Neuronal stem cell (in vitro differentiated cells): ENCODE data around the gene SAP30L.
A peak's percentile ranks its signal among the peaks of the same experiment; 100 is the strongest.

Experiments
- DNase-seq: peaks from one replicate; pipeline ENCODE4 v3.0.0-alpha.2; 2013; ENCODE audit warnings: low spot score
- H2AFZ ChIP-seq: one replicate; pipeline ENCODE4 v1.6.1; 2013; ENCODE audit warnings: mild to moderate bottlenecking, low read length, inconsistent platforms
- H2AK5ac ChIP-seq: 2 replicates; pipeline ENCODE4 v1.6.1; 2013; ENCODE audit warnings: low read depth, mild to moderate bottlenecking, inconsistent platforms, low read length, moderate library complexity, mixed read lengths
- H2BK120ac ChIP-seq: 2 replicates; pipeline ENCODE4 v1.6.1; 2013; ENCODE audit warnings: low read depth, mild to moderate bottlenecking, inconsistent platforms, low read length, moderate library complexity, mixed read lengths
- H2BK12ac ChIP-seq: one replicate; pipeline ENCODE4 v1.6.1; 2013; ENCODE audit warnings: low read length, inconsistent platforms
- H2BK15ac ChIP-seq: 2 replicates; pipeline ENCODE4 v1.6.1; 2013; ENCODE audit warnings: mild to moderate bottlenecking, low read length, inconsistent platforms, mixed read lengths
- H2BK5ac ChIP-seq: one replicate; pipeline ENCODE4 v1.6.1; 2013; ENCODE audit warnings: inconsistent platforms, mild to moderate bottlenecking, low read length, moderate library complexity
- H3K14ac ChIP-seq: one replicate; pipeline ENCODE4 v1.6.1; 2013; ENCODE audit warnings: low read length, inconsistent platforms
- H3K18ac ChIP-seq: 2 replicates; pipeline ENCODE4 v1.6.1; 2013; ENCODE audit warnings: low read length, inconsistent platforms
- H3K23ac ChIP-seq: 2 replicates; pipeline ENCODE4 v1.6.1; 2013; ENCODE audit warnings: low read depth, mild to moderate bottlenecking, mixed read lengths, low read length, inconsistent platforms; ENCODE audit not compliant: poor library complexity
- H3K27ac ChIP-seq: replicated peaks from 3 replicates; pipeline ENCODE4 v1.5.1; 2013; ENCODE audit warnings: low read length, inconsistent platforms
- H3K27me3 ChIP-seq, 3 experiments: 2 replicates each; pipeline ENCODE4 v1.6.1; 2013; ENCODE audit warnings: low read length in 3 of 3, mild to moderate bottlenecking in 2 of 3, inconsistent platforms in 1 of 3, low read depth in 1 of 3, mixed read lengths in 1 of 3, moderate library complexity in 1 of 3; ENCODE audit not compliant: control insufficient read depth in 3 of 3, insufficient read depth in 3 of 3
- H3K36me3 ChIP-seq, 2 donors: replicated peaks in 1 of 2; 2 replicates each; pipeline ENCODE4 v1.6.1; 2013; ENCODE audit warnings: low read length in 2 of 2; ENCODE audit not compliant: control insufficient read depth in 2 of 2, insufficient read depth in 2 of 2
- H3K4ac ChIP-seq: 2 replicates; pipeline ENCODE4 v1.6.1; 2013; ENCODE audit warnings: inconsistent platforms, mild to moderate bottlenecking, low read length, moderate library complexity
- H3K4me1 ChIP-seq, 2 donors: 1 replicate in 1 of 2; 2 replicates in 1 of 2; pipeline ENCODE4 v1.6.1; 2013; ENCODE audit warnings: low read length in 2 of 2, low read depth in 1 of 2; ENCODE audit not compliant: control insufficient read depth in 2 of 2, insufficient read depth in 1 of 2
- H3K4me2 ChIP-seq: one replicate; pipeline ENCODE4 v1.6.1; 2013; ENCODE audit warnings: mild to moderate bottlenecking, low read length, inconsistent platforms; ENCODE audit not compliant: insufficient read depth, poor library complexity, severe bottlenecking
- H3K4me3 ChIP-seq, 2 donors: 2 replicates each; pipeline ENCODE4 v1.5.1; 2013; ENCODE audit warnings: low read length in 2 of 2, mild to moderate bottlenecking in 2 of 2, inconsistent platforms in 1 of 2, moderate library complexity in 1 of 2
- H3K79me1 ChIP-seq: one replicate; pipeline ENCODE4 v1.6.1; 2013; ENCODE audit warnings: low read depth, mild to moderate bottlenecking, inconsistent platforms, low read length, moderate library complexity
- H3K9ac ChIP-seq: one replicate; pipeline ENCODE4 v1.6.1; 2013; ENCODE audit warnings: mild to moderate bottlenecking, low read depth, low read length, inconsistent platforms; ENCODE audit not compliant: poor library complexity
- H3K9me3 ChIP-seq, 2 donors: replicated peaks in 1 of 2; 2 replicates each; pipeline versions ENCODE3 to v1.6.1; 2013; ENCODE audit warnings: low read length in 2 of 2, mild to moderate bottlenecking in 2 of 2, inconsistent platforms in 1 of 2, low read depth in 1 of 2, mixed read lengths in 1 of 2, moderate library complexity in 1 of 2; ENCODE audit not compliant: control insufficient read depth in 2 of 2, insufficient read depth in 1 of 2
- H4K8ac ChIP-seq: one replicate; pipeline ENCODE4 v1.6.1; 2013; ENCODE audit warnings: low read depth, mild to moderate bottlenecking, inconsistent platforms, low read length, moderate library complexity
- H4K91ac ChIP-seq: one replicate; pipeline ENCODE4 v1.6.1; 2013; ENCODE audit warnings: low read length, low read depth, mild to moderate bottlenecking, inconsistent platforms; ENCODE audit not compliant: poor library complexity
- WGBS, 2 donors: extraction: QIAGEN DNeasy Blood & Tissue Kit; methylation state at CpG; one replicate each; pipeline ENCODE4 v1.1.7; 2013; ENCODE audit warnings: missing lambda C conversion rate in 2 of 2, mixed read lengths in 1 of 2; ENCODE audit not compliant: insufficient read length in 2 of 2, insufficient replicate concordance in 1 of 2; ENCODE audit errors: extremely low coverage in 2 of 2; 5-methylcytosine and 5-hydroxymethylcytosine counted together

SAP30L gene

DNA sequence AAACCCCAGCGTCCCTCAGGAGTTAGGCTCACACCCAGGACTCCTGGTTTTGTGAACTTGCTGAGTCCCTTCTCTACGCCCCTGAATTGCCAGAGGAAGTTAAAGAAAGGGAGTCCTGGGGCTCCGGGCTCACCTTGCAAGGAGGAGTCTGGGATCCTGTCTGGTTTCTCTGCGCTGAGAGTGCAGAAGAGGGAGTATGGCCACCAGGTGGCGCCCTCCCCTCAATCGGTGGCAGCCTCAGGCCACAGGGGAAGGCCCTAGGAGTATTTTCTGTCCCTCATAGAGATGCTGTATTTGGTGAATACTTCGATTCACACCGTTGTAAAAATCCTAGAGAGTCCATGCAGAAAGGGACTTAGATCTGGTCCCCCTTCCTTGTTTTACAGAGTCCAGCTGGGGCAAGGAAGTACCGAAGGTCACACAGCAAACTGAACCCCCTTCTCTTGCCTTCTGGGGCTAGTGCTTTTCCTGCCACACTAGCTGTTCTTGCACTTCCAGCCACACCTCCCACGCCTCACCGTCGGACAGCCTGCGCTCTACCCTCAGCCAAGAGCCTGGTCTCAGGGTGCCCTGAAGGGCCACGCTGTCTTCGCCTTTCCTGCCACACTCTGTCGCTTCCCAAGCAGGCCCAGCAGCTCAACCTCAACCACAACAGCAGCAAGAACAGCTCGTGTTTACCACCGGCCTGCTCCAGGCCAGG is 22.0 kb downstream of the SAP30L start:
- no peak overlapping the region for H3K18ac ChIP-seq
- peak overlapping the region; percentile 10 for H3K9ac ChIP-seq
- H3K27me3 ChIP-seq = peaks cover 7 to 72% (median 45%) of the 10 kb centered on the region in 3 experiments
- H4K8ac ChIP-seq = no peak overlapping the region
- no peak overlapping the region for H4K91ac ChIP-seq
- H3K14ac ChIP-seq = peak overlapping the region; percentile 41
- H3K79me1 ChIP-seq = no peaks in the 10 kb centered on the region
- no peak overlapping the region for H2BK120ac ChIP-seq
- H3K9me3 ChIP-seq = peaks cover 0 to 2% of the 10 kb centered on the region in 2 donors
- WGBS, 2 donors = no CpG with 5 or more reads among the region's 18 CpGs
- DNase-seq = no peak
- no peak overlapping the region for H2BK12ac ChIP-seq
- H3K27ac ChIP-seq = no peak overlapping the region
- H3K4ac ChIP-seq = no peak overlapping the region
- H3K4me1 ChIP-seq = peaks cover 0 to 1% of the 10 kb centered on the region in 2 donors
- peak overlapping the region; percentile 52 for H2AFZ ChIP-seq
- no peaks in the 10 kb centered on the region for H3K36me3 ChIP-seq
- H3K4me3 ChIP-seq = no peak overlapping the region
- peak overlapping the region; percentile 72 for H2AK5ac ChIP-seq
- H2BK5ac ChIP-seq = no peak overlapping the region
- H3K4me2 ChIP-seq = no peak overlapping the region
- H2BK15ac ChIP-seq = peak overlapping the region; percentile 30
- H3K23ac ChIP-seq = peak overlapping the region; percentile 61

DNA sequence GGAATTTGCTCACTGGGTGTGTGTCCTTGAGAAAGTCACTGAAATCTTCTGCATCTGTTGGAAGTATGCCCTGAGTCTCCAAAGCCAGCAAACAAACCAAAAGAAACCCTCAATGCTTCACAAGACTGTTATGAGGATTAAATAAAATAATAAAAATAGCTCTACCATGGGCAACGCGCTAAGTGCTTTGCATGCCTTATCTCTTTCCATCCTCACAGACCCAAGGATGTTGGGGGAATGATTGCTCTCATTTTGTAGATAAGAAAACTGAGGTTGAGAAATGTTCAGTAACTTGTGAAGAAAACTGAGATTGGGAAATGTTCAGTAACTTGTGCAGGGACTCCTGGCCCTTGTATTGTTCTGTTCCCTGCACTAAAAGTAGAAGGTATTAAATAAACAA is 24.3 kb downstream of the SAP30L start:
- H3K27me3 ChIP-seq = peaks cover 27 to 93% (median 68%) of the 10 kb centered on the region in 3 experiments
- H3K27ac ChIP-seq = no peak overlapping the region
- no peak for DNase-seq
- H3K4ac ChIP-seq = no peak overlapping the region
- peaks cover 1 to 3% of the 10 kb centered on the region in 2 donors for H3K4me1 ChIP-seq
- no peak overlapping the region for H3K23ac ChIP-seq
- H3K9me3 ChIP-seq = peaks cover 0 to 2% of the 10 kb centered on the region in 2 donors
- H2BK120ac ChIP-seq = no peak overlapping the region
- H2AK5ac ChIP-seq = no peak overlapping the region
- H3K14ac ChIP-seq = no peak overlapping the region
- no peak overlapping the region for H3K9ac ChIP-seq
- H3K79me1 ChIP-seq = no peaks in the 10 kb centered on the region
- H2AFZ ChIP-seq = no peak overlapping the region
- no peak overlapping the region for H3K18ac ChIP-seq
- H3K36me3 ChIP-seq = no peaks in the 10 kb centered on the region
- H2BK12ac ChIP-seq = no peak overlapping the region
- H3K4me2 ChIP-seq = no peak overlapping the region
- no peak overlapping the region for H2BK5ac ChIP-seq
- no peak overlapping the region for H3K4me3 ChIP-seq
- H4K8ac ChIP-seq = no peak overlapping the region
- WGBS, 2 donors = no CpG with 5 or more reads among the region's 2 CpGs
- H2BK15ac ChIP-seq = no peak overlapping the region
- no peak overlapping the region for H4K91ac ChIP-seq

- Histone ChIP-seq H2BK15ac (no peak overlapping the region), H2AFZ (no peak overlapping the region), H2BK120ac (no peak overlapping the region), H3K18ac (no peak overlapping the region), H3K23ac (no peak overlapping the region), H2BK12ac (no peak overlapping the region), H3K27ac (no peak overlapping the region), H3K9ac (no peak overlapping the region), H3K27me3 (peaks cover 35 to 96% (median 79%) of the 10 kb centered on the region in 3 experiments), H3K9me3 (peaks cover 0 to 2% of the 10 kb centered on the region in 2 donors), H3K4me1 (peaks cover 1 to 3% of the 10 kb centered on the region in 2 donors), H2BK5ac (no peak overlapping the region), H2AK5ac (no peak overlapping the region), H3K14ac (no peak overlapping the region), H3K79me1 (no peaks in the 10 kb centered on the region), H3K36me3 (no peaks in the 10 kb centered on the region), H3K4me2 (no peak overlapping the region), H4K91ac (no peak overlapping the region), H3K4me3 (no peak overlapping the region), H3K4ac (no peak overlapping the region), H4K8ac (no peak overlapping the region)
- no CpG with 5 or more reads among the region's 11 CpGs for WGBS, 2 donors
- DNase-seq = no peak
Observed at GRCh38 chr5:154470947-154471870, 25.4 kb downstream of the SAP30L start.
